COLO829 (cell line): Measurements from ENCODE around the gene PIGL.
"Not testable (repeated sequence)": the region's sequence is repeated elsewhere in the genome, so short reads cannot be mapped to it uniquely, and the experiment has no call there.

Experiments
- DNase-seq: peaks from one replicate; pipeline ENCODE4 v3.0.0; 2012; ENCODE audit warnings: low spot score

The PIGL gene

GRCh38 chr17:16216341-16217001 is 539 bp upstream of the PIGL start:
- not testable (repeated sequence) for DNase-seq

GRCh38 chr17:16222406-16222805 is 5.4 kb downstream of the PIGL start:
- no peak for DNase-seq

- DNase-seq: not testable (repeated sequence)
Measured at GRCh38 chr17:16229912-16230561, 13.0 kb downstream of the PIGL start.

- DNase-seq: no peak
Measured at GRCh38 chr17:16232391-16232790, 15.4 kb downstream of the PIGL start.

GRCh38 chr17:16239931-16240330 is 22.9 kb downstream of the PIGL start:
- DNase-seq: no peak

GRCh38 chr17:16241906-16242399 is 24.9 kb downstream of the PIGL start:
- no peak for DNase-seq

- no peak for DNase-seq
Measured at GRCh38 chr17:16243385-16243784, 26.4 kb downstream of the PIGL start.

GRCh38 chr17:16243801-16244567 is 27.0 kb downstream of the PIGL start:
- no peak for DNase-seq

- no peak for DNase-seq
Measured at GRCh38 chr17:16247586-16247984, 30.6 kb downstream of the PIGL start.

GRCh38 chr17:16250635-16251034 is 33.6 kb downstream of the PIGL start:
- DNase-seq: no peak

GRCh38 chr17:16251043-16251442 is 34.0 kb downstream of the PIGL start:
- DNase-seq: no peak

GRCh38 chr17:16251556-16251955 is 34.5 kb downstream of the PIGL start:
- DNase-seq: no peak

GRCh38 chr17:16254773-16255400 is 37.9 kb downstream of the PIGL start:
- no peak for DNase-seq

- no peak for DNase-seq
Measured at GRCh38 chr17:16255481-16255921, 38.5 kb downstream of the PIGL start.

GRCh38 chr17:16258901-16259300 is 41.9 kb downstream of the PIGL start:
- DNase-seq: no peak

- DNase-seq: no peak
Measured at GRCh38 chr17:16259926-16260325, 42.9 kb downstream of the PIGL start.

- no peak for DNase-seq
Measured at GRCh38 chr17:16261049-16261448, 44.0 kb downstream of the PIGL start.

GRCh38 chr17:16262201-16262600 is 45.2 kb downstream of the PIGL start:
- DNase-seq: no peak

- no peak for DNase-seq
Measured at GRCh38 chr17:16267174-16267573, 50.2 kb downstream of the PIGL start.

GRCh38 chr17:16269658-16270057 is 52.6 kb downstream of the PIGL start:
- peak; percentile 54 for DNase-seq

- DNase-seq: no peak
Measured at GRCh38 chr17:16272111-16272840, 55.3 kb downstream of the PIGL start.

GRCh38 chr17:16273499-16273898 is 56.5 kb downstream of the PIGL start:
- DNase-seq: no peak
